Smooth muscle cell (in vitro differentiated cells): ENCODE results near the gene NRXN2. TPM values are rescaled to one million over a fixed set of nuclear protein-coding genes. Genes with fewer than 3 reads are reported as not detected.

Source experiments
- DNase-seq: peaks from one replicate; lab custom pipeline; 2025; ENCODE audit not compliant: unreplicated experiment; lab: John Stamatoyannopoulos, UW
- H2AFZ ChIP-seq: fragments of 200-600 bp; sonication (generic); 2 replicates; pipeline ENCODE4 v1.6.0; 2016; ENCODE audit warnings: antibody characterized with exemption, low read depth, mild to moderate bottlenecking
- H3F3A ChIP-seq: fragments of 200-600 bp; sonication (generic); 2 replicates; pipeline ENCODE4 v1.6.0; 2017; ENCODE audit warnings: antibody characterized with exemption, low read depth
- H3K27ac ChIP-seq: fragments of 200-600 bp; sonication (generic); 2 replicates; pipeline ENCODE4 v1.5.1; 2016; ENCODE audit warnings: low read depth, mild to moderate bottlenecking
- H3K27me3 ChIP-seq: fragments of 200-600 bp; sonication (generic); 2 replicates; pipeline ENCODE4 v1.6.1; 2016; ENCODE audit warnings: low read depth, mild to moderate bottlenecking
- H3K36me3 ChIP-seq: fragments of 200-600 bp; sonication (generic); 2 replicates; pipeline ENCODE4 v1.5.1; 2016; ENCODE audit warnings: low read depth
- H3K4me1 ChIP-seq: fragments of 200-600 bp; sonication (generic); 2 replicates; pipeline ENCODE4 v1.5.1; 2016; ENCODE audit warnings: low read depth
- H3K4me2 ChIP-seq: fragments of 200-600 bp; sonication (generic); 2 replicates; pipeline ENCODE4 v1.6.0; 2016; ENCODE audit warnings: mild to moderate bottlenecking
- H3K4me3 ChIP-seq: fragments of 200-600 bp; sonication (generic); 2 replicates; pipeline ENCODE4 v1.5.1; 2016; ENCODE audit warnings: mild to moderate bottlenecking
- H3K79me2 ChIP-seq: fragments of 200-600 bp; sonication (generic); 2 replicates; pipeline ENCODE4 v1.6.0; 2016; ENCODE audit warnings: low read depth, mild to moderate bottlenecking
- H3K9ac ChIP-seq: fragments of 200-600 bp; sonication (generic); 2 replicates; pipeline ENCODE4 v1.6.0; 2016; ENCODE audit warnings: low read depth
- H3K9me3 ChIP-seq: fragments of 200-600 bp; sonication (generic); replicated peaks from 2 replicates; pipeline ENCODE4 v1.5.1; 2016; ENCODE audit warnings: low read depth
- H4K20me1 ChIP-seq: fragments of 200-600 bp; sonication (generic); 2 replicates; pipeline ENCODE4 v1.6.0; 2016; ENCODE audit warnings: low read depth
- CTCF ChIP-seq: fragments of 200-600 bp; sonication (generic); IDR thresholded peaks from 2 replicates; pipeline ENCODE4 v1.5.1; 2017; ENCODE audit warnings: borderline replicate concordance, mild to moderate bottlenecking, antibody characterized with exemption; ENCODE audit not compliant: insufficient read depth, poor library complexity, severe bottlenecking
- WGBS: methylation state at CpG from one replicate; pipeline ENCODE4 v1.1.7; 2016; ENCODE audit warnings: low lambda C conversion rate; 5-methylcytosine and 5-hydroxymethylcytosine counted together
- polyA plus RNA-seq: library from polyadenylated mRNA; unstranded; fragments of >200 nt; fragmentation: Nextera tagmentation; extraction: Ambion mirVana; gene quantifications from 2 replicates; pipeline ENCODE4 v1.2.1, GENCODE V29; 2016
- total RNA-seq: library from RNA; depleted of rRNA; stranded (reverse); fragments of >200 nt; gene quantifications from 2 replicates; pipeline ENCODE4 v1.2.3, GENCODE V29; 2014

NRXN2 gene
- total and polyA plus RNA-seq, 2 experiments from 2014 or later, result 1.4 to 1.7 TPM

- H3F3A ChIP-seq, result no peaks in the 10 kb centered on the region
- no peak overlapping the region for H2AFZ ChIP-seq
- H4K20me1 ChIP-seq, result no peaks in the 10 kb centered on the region
- no peak overlapping the region for H3K9ac ChIP-seq
- H3K4me2 ChIP-seq, result no peak overlapping the region
- TF ChIP-seq CTCF, result no peak
- peaks cover 4% of the 10 kb centered on the region for H3K4me1 ChIP-seq
- no peak overlapping the region for H3K27ac ChIP-seq
- H3K79me2 ChIP-seq, result no peaks in the 10 kb centered on the region
- no peaks in the 10 kb centered on the region for H3K27me3 ChIP-seq
- H3K4me3 ChIP-seq, result no peak overlapping the region
- H3K36me3 ChIP-seq, result no peaks in the 10 kb centered on the region
- no peak for DNase-seq
- no peaks in the 10 kb centered on the region for H3K9me3 ChIP-seq
- 95% methylated on average over 13 of the region's 13 CpGs for WGBS
Measured at GRCh38 chr11:64750361-64751054, 27.5 kb upstream of the NRXN2 start.

GRCh38 chr11:64747961-64748665 is 25.1 kb upstream of the NRXN2 start:
- H3K27me3 ChIP-seq, result peaks cover 14% of the 10 kb centered on the region
- H3F3A ChIP-seq, result no peaks in the 10 kb centered on the region
- no peak overlapping the region for H3K9ac ChIP-seq
- no peaks in the 10 kb centered on the region for H4K20me1 ChIP-seq
- H3K27ac ChIP-seq, result peak overlapping the region; percentile 26
- H3K36me3 ChIP-seq, result no peaks in the 10 kb centered on the region
- no peaks in the 10 kb centered on the region for H3K79me2 ChIP-seq
- no peak overlapping the region for H2AFZ ChIP-seq
- no peak for DNase-seq
- H3K4me3 ChIP-seq, result no peak overlapping the region
- no peak overlapping the region for H3K4me2 ChIP-seq
- H3K4me1 ChIP-seq, result peaks cover 14% of the 10 kb centered on the region
- 91% methylated on average over 14 of the region's 15 CpGs for WGBS
- H3K9me3 ChIP-seq, result no peaks in the 10 kb centered on the region
- TF ChIP-seq CTCF, result no peak

- Histone ChIP-seq H3K9ac (no peak overlapping the region), H3K4me1 (peaks cover 22% of the 10 kb centered on the region), H4K20me1 (no peaks in the 10 kb centered on the region), H3K4me2 (no peak overlapping the region), H3K4me3 (no peak overlapping the region), H2AFZ (no peak overlapping the region), H3K36me3 (no peaks in the 10 kb centered on the region), H3K27ac (no peak overlapping the region), H3F3A (no peaks in the 10 kb centered on the region), H3K27me3 (peaks cover 30% of the 10 kb centered on the region), H3K79me2 (no peaks in the 10 kb centered on the region), H3K9me3 (no peaks in the 10 kb centered on the region)
- 87% methylated on average over 8 of the region's 10 CpGs for WGBS
- TF ChIP-seq CTCF, result no peak
- DNase-seq, result no peak
Measured at GRCh38 chr11:64746486-64746885, 23.5 kb upstream of the NRXN2 start.
